Thymus (tissue), 11 donors: ENCODE results near the gene UBL7. TPM values are rescaled to one million over a fixed set of nuclear protein-coding genes. Genes with fewer than 3 reads are reported as not detected.

Source experiments
- DNase-seq, 9 donors: peaks; one replicate each; pipeline ENCODE4 v3.0.0-alpha.2; 2013; ENCODE audit warnings: low spot score in 9 of 9, low read depth in 6 of 9, missing footprints in 1 of 9
- H3K27ac ChIP-seq, 2 donors: one replicate each; pipeline ENCODE4 v1.5.1; 2013; ENCODE audit warnings: control low read depth in 1 of 2, low read depth in 1 of 2, low read length in 1 of 2, mild to moderate bottlenecking in 1 of 2, moderate library complexity in 1 of 2
- H3K27me3 ChIP-seq, 2 donors: one replicate each; pipeline ENCODE4 v1.5.1; 2013; ENCODE audit warnings: low read length in 1 of 2; ENCODE audit not compliant: control insufficient read depth in 2 of 2, insufficient read depth in 1 of 2
- H3K36me3 ChIP-seq, 2 donors: one replicate each; pipeline ENCODE4 v1.5.1; 2013; ENCODE audit warnings: low read length in 1 of 2, mild to moderate bottlenecking in 1 of 2, moderate library complexity in 1 of 2; ENCODE audit not compliant: control insufficient read depth in 2 of 2, insufficient read depth in 2 of 2
- H3K4me1 ChIP-seq, 2 donors: one replicate each; pipeline ENCODE4 v1.5.1; 2013; ENCODE audit warnings: low read length in 2 of 2; ENCODE audit not compliant: control insufficient read depth in 2 of 2, insufficient read depth in 2 of 2
- H3K4me3 ChIP-seq, 2 donors: one replicate each; pipeline ENCODE4 v1.5.1; 2013; ENCODE audit warnings: low read length in 2 of 2, control low read depth in 1 of 2, mild to moderate bottlenecking in 1 of 2
- H3K9me3 ChIP-seq, 2 donors: one replicate each; pipeline ENCODE4 v1.5.1; 2013; ENCODE audit warnings: low read length in 1 of 2, mild to moderate bottlenecking in 1 of 2; ENCODE audit not compliant: control insufficient read depth in 2 of 2, insufficient read depth in 1 of 2
- WGBS: extraction: QIAGEN DNeasy Blood & Tissue Kit; methylation state at CpG from one replicate; pipeline ENCODE4 v1.1.7; 2013; 5-methylcytosine and 5-hydroxymethylcytosine counted together
- polyA plus RNA-seq: library from polyadenylated mRNA; stranded (reverse); fragments of 200-250 nt; gene quantifications from one replicate; pipeline ENCODE4 v1.2.3, GENCODE V29; 2013
- total RNA-seq: library from RNA; stranded (reverse); fragments of 120-200 nt; gene quantifications from one replicate; pipeline ENCODE4 v1.2.4, GENCODE V29; 2013
- donor health status: healthy.

Gene UBL7
- total and polyA plus RNA-seq, 2 donors, result 38.7 to 78.3 TPM

GRCh38 chr15:74396445-74397238 lies 64.3 kb downstream of the UBL7 start:
- peak overlapping the region; percentile 32 to 100 for H3K27ac ChIP-seq
- WGBS, result 34% methylated on average over 9 of the region's 9 CpGs
- H3K9me3 ChIP-seq, result peaks cover 0 to 11% of the 10 kb centered on the region in 2 donors
- peak in 3 of 9 donors; percentile 59 to 82 (median 70) for DNase-seq
- H3K27me3 ChIP-seq, result no peaks in the 10 kb centered on the region
- H3K4me1 ChIP-seq, result peaks cover 56 to 97% of the 10 kb centered on the region in 2 donors
- H3K4me3 ChIP-seq, result no peak overlapping the region
- no peaks in the 10 kb centered on the region for H3K36me3 ChIP-seq

- peaks cover 0 to 11% of the 10 kb centered on the region in 2 donors for H3K9me3 ChIP-seq
- H3K27ac ChIP-seq, result peak overlapping the region; percentile 43 to 100
- no peak overlapping the region for H3K4me3 ChIP-seq
- H3K27me3 ChIP-seq, result no peaks in the 10 kb centered on the region
- DNase-seq, result no peak
- H3K4me1 ChIP-seq, result peaks cover 55 to 97% of the 10 kb centered on the region in 2 donors
- no peaks in the 10 kb centered on the region for H3K36me3 ChIP-seq
- WGBS, result 89% methylated on average over 10 of the region's 10 CpGs
These were observed 64.9 kb downstream of the UBL7 start for GRCh38 chr15:74396146-74396438.

Other genes starting within 250 kb of the UBL7 start
- 1.4 TPM for gene CCDC33, start 224.8 kb downstream of the UBL7 start, total RNA-seq
- gene CCDC33, start 224.8 kb downstream of the UBL7 start, polyA plus RNA-seq, result 0.39 TPM
- gene CYP11A1, start 93.5 kb downstream of the UBL7 start, total RNA-seq, result 0.66 TPM
- 1.0 TPM for gene CYP11A1, start 93.5 kb downstream of the UBL7 start, polyA plus RNA-seq
- 22.0 TPM for gene SEMA7A, start 27.2 kb downstream of the UBL7 start, total RNA-seq
- 12.3 TPM for gene SEMA7A, start 27.2 kb downstream of the UBL7 start, polyA plus RNA-seq
- gene ARID3B, start 80.1 kb upstream of the UBL7 start, total RNA-seq, result 5.8 TPM
- gene ARID3B, start 80.1 kb upstream of the UBL7 start, polyA plus RNA-seq, result 5.6 TPM
- 53.2 TPM for gene CLK3, start 154.7 kb upstream of the UBL7 start, total RNA-seq
- 90.8 TPM for gene CLK3, start 154.7 kb upstream of the UBL7 start, polyA plus RNA-seq
- 10.1 TPM for gene EDC3, start 234.9 kb upstream of the UBL7 start, total RNA-seq
- gene EDC3, start 234.9 kb upstream of the UBL7 start, polyA plus RNA-seq, result 14.6 TPM